ENCODE data around the gene TEKT1.
"Not testable (repeated sequence)": the region's sequence is repeated elsewhere in the genome, so short reads cannot be mapped to it uniquely, and the experiment has no call there.

The TEKT1 gene

DNA sequence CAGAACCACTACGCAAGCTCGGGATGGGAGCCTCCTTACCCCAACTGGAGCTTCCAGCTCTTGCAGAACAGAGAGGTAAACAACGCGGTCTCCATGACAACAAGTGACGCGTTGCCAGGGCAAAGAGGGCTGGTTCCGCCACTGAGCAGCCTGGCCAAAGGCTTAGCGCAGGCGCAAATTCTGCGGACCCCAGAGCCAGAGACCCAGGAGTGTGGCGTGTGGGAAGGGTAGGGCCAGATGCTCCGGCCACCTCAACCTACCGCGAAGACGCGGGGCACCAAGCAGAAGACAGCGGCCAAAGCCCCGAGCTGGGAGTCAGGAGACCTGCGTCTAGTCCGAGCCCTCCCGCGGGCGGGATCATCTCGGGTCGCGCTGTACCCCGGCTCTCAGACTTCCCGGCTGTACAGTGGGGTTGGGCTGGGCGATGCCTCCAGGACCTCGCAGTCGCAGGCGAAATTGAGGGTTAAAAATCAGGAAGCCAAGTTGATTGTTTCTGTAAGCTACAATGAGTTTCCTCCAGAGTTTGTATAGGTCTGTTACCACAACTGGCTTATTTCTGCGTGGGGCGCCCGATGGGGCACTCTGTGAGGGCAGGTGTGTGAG lies at the start of gene TEKT1:
Gene TEKT1 (minus strand): TSS at position 69 of the 603 bp plus-strand sequence. CDS start 1,353 bp downstream, outside the sequence.
- DNase-seq: peak; percentile 79 to 84

DNA sequence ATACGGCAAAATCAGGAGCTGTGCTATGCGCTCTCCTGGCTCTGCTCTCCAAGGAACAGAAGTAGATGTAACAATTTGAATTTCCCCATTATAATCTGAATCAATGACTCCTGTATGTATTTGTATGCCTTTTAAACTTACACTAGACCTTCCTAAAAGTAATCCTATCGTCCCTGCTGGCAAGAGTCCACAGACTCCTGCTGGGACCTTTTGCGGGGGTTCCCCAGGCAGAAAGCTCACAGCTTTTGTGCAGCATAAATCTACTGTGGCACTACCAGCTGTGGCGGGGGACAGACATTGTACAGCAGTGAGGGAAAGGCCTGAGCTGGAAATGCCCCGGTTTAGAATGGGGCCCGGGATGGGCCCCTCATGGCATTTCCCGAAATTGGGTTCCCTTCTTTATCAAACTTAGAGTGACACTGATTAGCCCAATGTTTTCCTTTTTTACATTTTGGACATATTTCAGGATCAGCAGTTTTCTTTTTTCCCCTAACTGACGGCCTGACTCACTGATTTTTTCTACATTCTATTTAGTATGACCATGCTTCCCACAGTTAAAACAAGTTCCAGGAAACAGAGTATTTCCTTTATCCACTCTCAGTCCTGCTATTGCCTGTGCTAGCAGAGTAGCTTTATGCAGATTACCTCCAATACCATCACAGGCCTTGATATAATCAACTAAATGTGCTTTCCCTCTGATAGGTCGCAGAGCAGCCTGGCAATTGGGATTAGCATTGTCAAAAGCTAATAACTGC lies 47.9 kb upstream of the TEKT1 start:
- not testable (repeated sequence) for DNase-seq

DNA sequence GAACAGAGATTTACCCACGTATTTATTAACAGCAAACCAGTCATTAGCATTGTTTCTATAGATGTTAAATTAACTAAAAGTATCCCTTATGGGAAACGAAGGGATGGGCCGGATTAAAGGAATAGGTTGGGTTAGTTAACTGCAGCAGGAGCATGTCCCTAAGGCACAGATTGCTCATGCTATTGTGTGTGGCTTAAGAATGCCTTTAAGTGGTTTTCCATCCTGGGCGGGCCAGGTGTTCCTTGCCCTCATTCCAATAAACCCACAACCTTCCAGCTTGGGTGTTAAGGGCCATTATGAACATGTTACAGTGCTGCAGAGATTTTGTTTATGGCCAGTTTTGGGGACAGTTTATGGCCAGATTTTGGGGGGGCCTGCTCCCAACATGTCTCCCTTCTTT lies 43.7 kb upstream of the TEKT1 start:
- not testable (repeated sequence) for DNase-seq

DNA sequence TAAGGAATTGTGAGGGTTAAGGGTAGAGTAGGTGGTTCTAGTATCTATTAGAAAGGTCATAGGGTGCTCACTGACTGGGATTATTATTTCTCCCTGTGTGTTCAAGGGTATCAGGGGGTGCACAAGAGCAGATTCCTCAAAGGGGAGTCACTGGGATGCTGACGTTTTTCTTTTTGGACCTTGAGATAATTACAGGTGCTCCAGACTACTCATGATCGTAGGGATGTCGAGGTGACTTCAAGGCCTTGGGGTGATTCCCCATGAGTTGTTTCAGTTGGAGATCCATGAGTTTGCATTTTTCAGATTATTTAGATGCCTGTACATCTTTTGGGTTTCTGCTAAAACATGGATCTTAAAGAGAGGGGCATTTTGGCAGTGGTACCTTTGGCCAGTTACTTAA lies 41.4 kb upstream of the TEKT1 start:
- DNase-seq: no peak

DNA sequence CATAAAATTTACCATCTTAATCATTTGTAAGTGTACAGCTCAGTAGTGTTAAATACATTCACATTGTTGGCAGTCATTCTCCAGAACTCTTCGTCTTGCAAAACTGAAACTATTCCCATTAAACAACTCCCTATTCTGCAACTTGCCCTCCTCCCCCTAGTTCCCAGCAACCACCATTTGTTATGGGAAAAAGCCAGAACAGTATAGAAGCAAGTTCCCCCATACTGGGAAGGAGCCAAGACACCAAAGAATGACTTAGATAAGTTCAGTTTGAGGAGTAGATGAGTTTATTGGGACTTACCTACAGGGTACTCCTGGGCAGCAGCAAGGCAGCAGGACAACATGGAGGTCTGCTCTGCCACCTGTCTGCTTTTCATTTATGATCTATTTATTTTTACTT lies 39.3 kb upstream of the TEKT1 start:
- DNase-seq: no peak

DNA sequence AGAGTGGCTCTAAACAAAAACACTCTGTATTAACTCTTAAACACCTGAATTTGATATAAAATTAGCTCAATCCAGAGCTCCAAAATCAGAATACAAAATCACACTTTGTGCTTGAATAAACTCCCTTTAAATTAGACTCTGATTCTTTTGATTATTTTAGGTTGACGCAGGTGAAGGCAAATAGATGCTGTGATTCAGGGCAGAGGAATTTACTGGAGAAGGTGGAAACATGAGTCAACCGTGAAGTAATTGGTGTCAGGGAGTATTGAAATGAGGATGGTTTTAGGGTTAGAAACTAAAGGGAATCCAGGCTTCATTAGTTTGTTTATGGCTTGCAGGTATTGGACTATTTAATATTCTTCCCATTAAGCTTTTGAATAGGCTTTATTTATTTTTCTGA lies 37.1 kb upstream of the TEKT1 start:
- DNase-seq: no peak

DNA sequence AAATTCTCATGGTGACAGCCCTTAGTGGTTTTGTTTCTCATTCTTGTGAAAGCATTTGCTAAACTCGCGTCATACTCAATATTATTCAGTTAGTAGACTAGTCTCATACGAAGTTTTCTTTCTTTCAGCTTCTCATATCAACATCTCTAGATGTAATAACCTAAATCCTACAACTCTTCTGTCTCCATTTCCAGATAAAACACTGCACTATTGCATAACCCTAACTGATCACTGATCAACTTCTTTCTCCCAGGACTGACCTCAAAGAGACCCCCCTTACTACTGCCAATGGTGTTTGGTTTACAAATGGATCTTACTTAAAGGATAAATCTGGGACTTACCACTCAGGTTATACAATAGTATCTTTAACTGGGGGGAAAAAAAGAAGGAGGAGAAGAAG lies 36.3 kb upstream of the TEKT1 start:
- no peak for DNase-seq

- peak in 1 of 2 donors; percentile 3 for DNase-seq
These were observed 31.3 kb upstream of the TEKT1 start for GRCh38 chr17:6862825-6863224.

GRCh38 chr17:6862122-6862521 lies 30.6 kb upstream of the TEKT1 start:
- no peak for DNase-seq

GRCh38 chr17:6857904-6858303 lies 26.4 kb upstream of the TEKT1 start:
- DNase-seq: no peak

DNA sequence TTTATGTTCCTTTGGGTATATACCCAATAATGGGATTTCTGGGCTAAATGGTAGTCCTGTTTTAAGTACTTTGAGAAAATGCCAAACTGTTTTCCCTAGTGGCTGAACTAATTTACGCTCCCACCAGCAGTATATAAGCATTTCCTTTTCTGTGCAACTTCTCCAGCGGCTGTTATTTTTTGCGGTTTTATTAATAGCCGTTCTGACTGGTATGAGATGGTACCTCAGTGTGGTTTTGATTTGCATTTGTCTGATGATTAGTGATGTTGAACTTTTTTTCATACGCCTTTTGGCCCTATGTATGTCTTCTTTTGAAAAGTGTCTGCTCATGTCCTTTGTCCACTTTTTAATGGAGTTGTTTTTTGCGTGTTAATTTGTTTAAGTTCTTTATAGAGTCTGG lies 25.8 kb upstream of the TEKT1 start:
- DNase-seq: no peak

DNA sequence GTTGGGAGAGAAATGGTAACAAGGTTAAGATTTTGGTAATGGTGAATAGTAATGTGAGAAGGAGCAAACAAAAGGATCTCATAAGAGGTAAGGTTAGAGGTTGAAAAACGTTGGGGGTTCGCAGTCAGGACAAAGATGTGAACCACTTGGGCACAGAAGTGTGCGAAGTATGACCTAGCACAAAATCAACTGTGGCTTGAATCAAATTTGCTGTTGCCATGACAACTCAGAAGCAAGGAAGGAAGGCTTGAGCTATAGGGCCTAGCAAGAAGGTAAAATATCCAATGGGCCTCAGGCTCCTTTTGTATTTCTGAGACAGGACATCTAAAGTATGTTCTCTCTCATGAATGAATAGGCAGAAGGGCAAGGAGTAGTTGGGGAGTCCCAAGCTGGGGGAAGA lies 24.5 kb upstream of the TEKT1 start:
- no peak for DNase-seq

DNA sequence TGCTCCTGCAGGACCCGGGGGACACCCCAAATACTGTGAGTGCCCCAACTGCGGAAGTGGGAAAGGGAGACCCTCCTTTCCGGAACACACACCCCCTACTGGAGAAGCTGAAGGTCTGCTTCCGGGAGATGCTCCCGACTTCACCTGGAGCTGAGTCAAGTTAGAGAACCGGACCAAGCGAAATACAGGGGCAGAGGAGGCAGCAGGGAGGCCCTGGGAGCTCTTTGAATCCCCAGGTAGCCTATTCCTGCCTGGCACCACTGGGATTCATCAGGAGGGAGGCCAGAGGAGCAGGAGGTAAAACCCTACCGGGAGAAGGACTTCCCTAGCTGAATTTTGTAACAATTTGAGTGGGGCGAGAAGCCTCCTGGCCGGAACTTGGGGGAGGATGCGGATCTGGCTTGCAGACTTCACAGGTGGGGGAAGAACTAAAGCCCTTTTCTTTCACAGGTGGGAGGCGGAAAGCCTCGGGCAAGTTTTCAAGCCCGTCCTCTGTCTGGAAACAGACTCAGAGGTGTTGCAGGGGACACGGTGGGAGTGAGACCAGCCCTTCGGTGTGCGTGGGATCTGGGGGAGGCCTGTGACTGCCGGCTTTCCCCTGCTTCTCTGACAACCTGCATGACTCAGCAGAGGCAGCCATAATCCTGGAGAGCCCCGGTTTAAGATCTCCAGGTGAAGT lies 22.4 kb upstream of the TEKT1 start:
- peak in 1 of 2 donors; percentile 13 for DNase-seq

DNA sequence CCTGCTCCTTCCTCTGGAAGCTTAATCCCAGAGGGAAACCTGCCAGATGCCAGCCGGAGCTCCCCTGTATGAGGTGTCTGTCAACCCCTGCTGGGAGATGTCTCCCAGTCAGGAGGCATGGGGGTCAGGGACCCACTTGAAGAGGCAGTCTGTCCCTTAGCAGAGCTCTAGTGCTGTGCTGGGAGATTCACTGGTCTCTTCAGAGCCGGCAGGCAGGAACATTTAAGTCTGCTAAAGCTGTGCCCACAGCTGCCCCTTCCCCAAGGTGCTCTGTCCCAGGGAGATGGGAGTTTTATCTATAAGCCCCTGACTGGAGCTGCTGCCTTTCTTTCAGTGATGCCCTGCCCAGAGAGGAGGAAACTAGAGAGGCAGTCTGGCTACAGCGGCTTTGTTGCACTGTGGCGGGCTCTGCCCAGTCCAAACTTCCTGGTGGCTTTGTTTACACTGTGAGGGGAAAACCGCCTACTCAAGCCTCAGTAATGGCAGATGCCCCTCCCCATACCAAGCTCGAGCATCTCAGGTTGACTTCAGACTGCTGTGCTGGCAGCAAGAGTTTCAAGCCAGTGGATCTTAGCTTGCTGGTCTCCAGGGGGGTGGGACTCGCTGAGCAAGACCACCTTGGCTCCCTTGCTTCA lies 17.1 kb upstream of the TEKT1 start:
- not testable (repeated sequence) for DNase-seq

DNA sequence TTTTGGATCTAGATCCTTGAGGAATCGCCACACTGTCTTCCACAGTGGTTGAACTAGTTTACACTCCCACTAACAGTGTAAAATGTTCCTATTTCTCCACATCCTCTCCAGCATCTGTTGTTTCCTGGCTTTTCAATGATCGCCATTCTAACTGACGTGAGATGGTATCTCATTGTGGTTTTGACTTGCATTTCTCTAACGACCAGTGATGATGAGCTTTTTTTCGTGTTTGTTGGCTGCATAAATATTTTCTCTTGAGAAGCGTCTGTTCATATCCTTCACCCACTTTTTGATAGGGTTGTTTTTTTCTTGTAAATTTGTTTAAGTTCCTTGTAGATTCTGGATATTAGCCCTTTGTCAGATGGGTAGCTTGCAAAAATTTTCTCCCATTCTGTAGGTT lies 14.6 kb upstream of the TEKT1 start:
- DNase-seq: not testable (repeated sequence)

DNA sequence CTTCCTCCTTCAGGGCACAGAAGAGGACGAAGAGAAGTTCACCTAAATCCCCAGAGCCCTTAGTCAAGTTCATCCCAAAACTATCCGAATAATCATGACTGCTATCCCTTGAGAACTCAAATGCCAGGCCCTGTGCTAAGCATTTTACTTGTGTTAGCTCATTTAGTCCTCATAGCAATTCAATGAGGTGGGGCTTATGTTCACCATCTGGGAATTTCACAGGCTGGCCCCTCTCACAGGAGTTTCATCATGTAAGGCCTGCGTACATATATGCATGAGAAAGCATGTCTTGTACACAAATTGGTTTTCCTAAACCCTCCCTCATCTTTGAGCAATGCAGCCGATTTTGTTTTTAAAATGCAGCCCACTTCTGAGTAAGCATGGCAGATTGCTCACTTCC lies 12.9 kb upstream of the TEKT1 start:
- DNase-seq: not testable (repeated sequence)

DNA sequence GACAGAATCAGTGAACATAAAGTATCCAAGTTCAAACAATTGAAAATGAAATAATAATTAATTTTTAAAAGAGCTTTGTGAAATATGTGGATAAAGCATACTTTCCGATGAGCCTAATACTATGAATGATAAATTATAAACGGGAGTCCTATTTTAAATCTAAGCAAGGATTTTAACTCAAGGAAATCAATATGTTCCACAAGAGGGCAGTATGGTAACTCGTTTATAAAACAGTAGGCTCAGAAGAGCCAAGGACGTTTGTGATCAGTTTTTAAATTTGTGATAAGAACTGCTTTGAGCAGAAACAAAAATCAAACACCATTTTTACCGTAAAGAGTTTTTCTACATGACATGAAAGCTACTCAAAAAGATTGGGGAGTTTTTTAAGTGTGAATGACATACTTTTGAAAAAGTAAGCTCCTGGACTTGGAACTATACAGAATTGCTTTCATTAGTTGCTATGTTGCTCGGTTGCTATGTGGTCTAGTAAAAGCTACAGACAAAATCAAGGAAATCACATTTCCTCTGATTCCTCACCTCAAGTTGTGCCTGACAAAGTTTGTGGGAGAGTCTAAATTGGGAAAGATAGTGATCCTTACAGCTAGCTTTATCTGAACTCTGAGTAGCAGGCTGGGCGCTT lies 11.8 kb upstream of the TEKT1 start:
- DNase-seq: peak in 1 of 2 donors; percentile 57

GRCh38 chr17:6841769-6842168 lies 10.2 kb upstream of the TEKT1 start:
- not testable (repeated sequence) for DNase-seq

- DNase-seq: no peak
These were observed 1.0 kb downstream of the TEKT1 start for GRCh38 chr17:6830383-6830986.

- no peak for DNase-seq
These were observed 8.5 kb downstream of the TEKT1 start for GRCh38 chr17:6823011-6823442.

GRCh38 chr17:6818938-6819337 lies 12.6 kb downstream of the TEKT1 start:
- no peak for DNase-seq

GRCh38 chr17:6816368-6816767 lies 15.2 kb downstream of the TEKT1 start:
- not testable (repeated sequence) for DNase-seq

- DNase-seq: no peak
These were observed 15.8 kb downstream of the TEKT1 start for GRCh38 chr17:6815775-6816174.

Measured in CD4-positive, alpha-beta T cell treated with Interferon alpha-2 for 1 hour (primary cell).